ENCODE measurements around the gene ZNF595. TPM values are rescaled to one million over a fixed set of nuclear protein-coding genes. Genes with fewer than 3 reads are reported as not detected.

Gene ZNF595
- total RNA-seq, 1 donor = 7.0 TPM

Other genes starting within 250 kb of the ZNF595 start
- gene ZNF718, start 71.2 kb downstream of the ZNF595 start, total RNA-seq = 7.3 TPM